Osteocyte (in vitro differentiated cells): Measurements from ENCODE around the gene BLID. TPM values are rescaled to one million over a fixed set of nuclear protein-coding genes. Genes with fewer than 3 reads are reported as not detected.

Experiments used
- DNase-seq: peaks from one replicate; pipeline ENCODE4 v3.0.0; 2021; ENCODE audit warnings: mixed read lengths; ENCODE audit not compliant: unreplicated experiment; ENCODE audit errors: extremely low spot score
- H3K27ac Mint-ChIP-seq: one replicate; pipeline ENCODE4 v1.8.0; 2021; ENCODE audit warnings: mild to moderate bottlenecking, mixed read lengths; ENCODE audit not compliant: unreplicated experiment
- H3K27me3 Mint-ChIP-seq: one replicate; pipeline ENCODE4 v1.8.0; 2021; ENCODE audit warnings: mixed read lengths; ENCODE audit not compliant: unreplicated experiment
- H3K36me3 Mint-ChIP-seq: one replicate; pipeline ENCODE4 v1.8.0; 2021; ENCODE audit warnings: mixed read lengths; ENCODE audit not compliant: unreplicated experiment
- H3K4me1 Mint-ChIP-seq: one replicate; pipeline ENCODE4 v1.8.0; 2021; ENCODE audit warnings: mixed read lengths; ENCODE audit not compliant: unreplicated experiment
- H3K4me3 Mint-ChIP-seq: one replicate; pipeline ENCODE4 v1.8.0; 2021; ENCODE audit warnings: mild to moderate bottlenecking, moderate library complexity, mixed read lengths; ENCODE audit not compliant: unreplicated experiment
- H3K9me3 Mint-ChIP-seq: one replicate; pipeline ENCODE4 v1.8.0; 2021; ENCODE audit warnings: mixed read lengths; ENCODE audit not compliant: unreplicated experiment
- CTCF ChIP-seq: fragments of 200-600 bp; sonication (generic); IDR thresholded peaks from 2 replicates; pipeline ENCODE4 v1.5.0; 2021; ENCODE audit warnings: antibody characterized with exemption, mild to moderate bottlenecking, moderate library complexity
- total RNA-seq: library from RNA; stranded (reverse); gene quantifications from 2 replicates; pipeline ENCODE4 v1.2.1, GENCODE V29; 2021

Gene BLID
- total RNA-seq, 1 donor from 2014 or later, result 1.4 TPM

- peaks cover 59% of the 10 kb centered on the region for H3K4me1 Mint-ChIP-seq
- DNase-seq, result no peak
These were observed 20.2 kb downstream of the BLID start for GRCh38 chr11:122095681-122096262.

DNA sequence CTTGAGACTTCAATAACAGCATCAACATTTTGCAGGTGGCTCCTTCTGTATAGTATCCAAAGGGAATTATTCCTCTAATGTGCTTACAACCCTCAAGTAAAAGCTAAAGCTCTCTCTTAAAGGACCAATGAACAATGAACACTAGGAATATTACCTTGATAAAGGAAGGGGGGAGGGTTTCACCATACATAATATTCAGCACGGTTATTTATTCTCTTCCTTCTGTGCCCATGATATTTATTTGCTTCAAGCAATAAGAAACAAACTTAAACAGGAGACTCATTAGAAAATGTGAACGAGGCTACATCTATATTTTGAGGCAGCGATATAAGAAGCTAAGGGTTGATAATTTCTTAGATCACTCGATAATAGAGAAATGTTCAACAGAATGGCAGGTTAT, 21.2 kb downstream of the BLID start:
- H3K27ac Mint-ChIP-seq, result no peak overlapping the region

More at GRCh38 chr11:122095681-122096262, 20.2 kb downstream of the BLID start:
- no peak for TF ChIP-seq CTCF
- Mint-ChIP-seq H3K27ac (no peak overlapping the region), H3K4me3 (no peak overlapping the region), H3K27me3 (no peaks in the 10 kb centered on the region), H3K9me3 (peaks cover 11% of the 10 kb centered on the region), H3K36me3 (peaks cover 48% of the 10 kb centered on the region)

DNA sequence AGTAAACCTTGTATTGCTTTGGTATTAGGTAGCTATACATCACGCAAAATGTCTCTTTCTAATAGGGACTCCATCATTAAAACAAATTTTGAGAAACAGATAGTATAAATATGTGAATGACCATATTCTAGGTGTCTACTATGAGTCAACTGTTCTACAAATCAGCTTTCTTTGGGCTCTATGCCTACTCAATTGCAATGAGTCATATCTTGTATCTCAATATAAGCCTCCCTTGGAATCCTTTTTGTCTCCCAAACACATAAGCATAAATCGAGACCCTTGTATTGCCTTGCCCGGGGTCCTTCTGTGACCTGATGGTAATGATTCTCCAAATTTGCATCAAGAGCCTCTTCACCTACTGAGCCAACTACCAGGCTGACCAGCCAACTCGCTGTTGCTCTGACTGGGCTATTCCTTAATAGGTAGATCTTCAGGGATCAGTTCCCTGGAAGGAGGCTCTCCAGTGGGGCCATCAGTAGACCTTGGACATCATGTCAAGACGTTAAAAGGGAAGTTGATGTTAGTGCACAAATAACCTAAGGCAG, 22.2 kb downstream of the BLID start:
- no peaks in the 10 kb centered on the region for H3K27me3 Mint-ChIP-seq
- peaks cover 60% of the 10 kb centered on the region for H3K36me3 Mint-ChIP-seq
- TF ChIP-seq CTCF, result no peak
- peaks cover 75% of the 10 kb centered on the region for H3K4me1 Mint-ChIP-seq
- H3K9me3 Mint-ChIP-seq, result peaks cover 12% of the 10 kb centered on the region
- no peak overlapping the region for H3K27ac Mint-ChIP-seq
- no peak overlapping the region for H3K4me3 Mint-ChIP-seq
- no peak for DNase-seq

More for the DNA sequence above, 21.2 kb downstream of the BLID start:
- TF ChIP-seq CTCF, result no peak
- no peak for DNase-seq
- Mint-ChIP-seq H3K27me3 (no peaks in the 10 kb centered on the region), H3K4me3 (peak overlapping the region; percentile 15), H3K9me3 (peaks cover 12% of the 10 kb centered on the region), H3K36me3 (peaks cover 52% of the 10 kb centered on the region), H3K4me1 (peaks cover 66% of the 10 kb centered on the region)

GRCh38 chr11:122091835-122092234, 24.2 kb downstream of the BLID start:
- H3K4me1 Mint-ChIP-seq, result peaks cover 79% of the 10 kb centered on the region
- peaks cover 75% of the 10 kb centered on the region for H3K36me3 Mint-ChIP-seq
- no peak for DNase-seq
- no peaks in the 10 kb centered on the region for H3K27me3 Mint-ChIP-seq
- peaks cover 12% of the 10 kb centered on the region for H3K9me3 Mint-ChIP-seq
- no peak overlapping the region for H3K4me3 Mint-ChIP-seq
- no peak for TF ChIP-seq CTCF
- peak overlapping the region; percentile 72 for H3K27ac Mint-ChIP-seq

GRCh38 chr11:122089111-122089510, 26.9 kb downstream of the BLID start:
- Mint-ChIP-seq H3K27ac (peak overlapping the region; percentile 54), H3K27me3 (no peaks in the 10 kb centered on the region), H3K4me1 (peaks cover 77% of the 10 kb centered on the region), H3K9me3 (peaks cover 12% of the 10 kb centered on the region), H3K4me3 (no peak overlapping the region), H3K36me3 (peaks cover 57% of the 10 kb centered on the region)
- no peak for DNase-seq
- TF ChIP-seq CTCF, result no peak
